ENCODE measurements around the gene CNGA4. TPM values are rescaled to one million over a fixed set of nuclear protein-coding genes. Genes with fewer than 3 reads are reported as not detected.

CNGA4 gene
- total RNA-seq: under 0.01 TPM in 1 of 2 replicates, not detected in the other

DNA sequence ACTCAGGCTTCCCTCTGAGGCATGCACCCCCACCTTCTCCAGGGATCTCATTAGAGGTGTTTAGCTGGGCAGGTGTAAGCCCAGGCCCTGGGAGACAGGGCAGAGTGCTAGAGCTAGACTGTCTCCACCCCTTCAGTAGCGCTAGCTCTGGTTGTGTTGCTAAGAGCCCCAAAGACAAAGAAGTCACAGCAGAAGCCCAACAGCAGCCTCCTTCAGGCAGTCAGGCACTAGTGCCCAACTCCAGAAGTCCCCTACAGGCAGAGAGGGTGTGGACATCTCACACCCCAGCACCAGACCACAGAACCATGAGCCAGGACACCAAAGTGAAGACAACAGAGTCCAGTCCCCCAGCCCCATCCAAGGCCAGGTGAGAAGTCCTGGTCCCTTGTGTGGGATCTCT is at the start of gene CNGA4:
Gene CNGA4 (plus strand): TSS at position 188 of the 400 bp plus-strand sequence. CDS start 118 bp downstream, at position 306.

GRCh38 chr11:6199174-6199810 is 39.6 kb upstream of the CNGA4 start, which contains the start of gene OR52W1:
TSS of gene OR52W1 (plus strand) at chr11:6199224. CDS start at chr11:6199224, 0 bp downstream.

GRCh38 chr11:6205366-6205765 is 33.5 kb upstream of the CNGA4 start, which contains the start of gene C11orf42:
TSS of gene C11orf42 (plus strand) at chr11:6205557. CDS start at chr11:6205616, 59 bp downstream.

DNA sequence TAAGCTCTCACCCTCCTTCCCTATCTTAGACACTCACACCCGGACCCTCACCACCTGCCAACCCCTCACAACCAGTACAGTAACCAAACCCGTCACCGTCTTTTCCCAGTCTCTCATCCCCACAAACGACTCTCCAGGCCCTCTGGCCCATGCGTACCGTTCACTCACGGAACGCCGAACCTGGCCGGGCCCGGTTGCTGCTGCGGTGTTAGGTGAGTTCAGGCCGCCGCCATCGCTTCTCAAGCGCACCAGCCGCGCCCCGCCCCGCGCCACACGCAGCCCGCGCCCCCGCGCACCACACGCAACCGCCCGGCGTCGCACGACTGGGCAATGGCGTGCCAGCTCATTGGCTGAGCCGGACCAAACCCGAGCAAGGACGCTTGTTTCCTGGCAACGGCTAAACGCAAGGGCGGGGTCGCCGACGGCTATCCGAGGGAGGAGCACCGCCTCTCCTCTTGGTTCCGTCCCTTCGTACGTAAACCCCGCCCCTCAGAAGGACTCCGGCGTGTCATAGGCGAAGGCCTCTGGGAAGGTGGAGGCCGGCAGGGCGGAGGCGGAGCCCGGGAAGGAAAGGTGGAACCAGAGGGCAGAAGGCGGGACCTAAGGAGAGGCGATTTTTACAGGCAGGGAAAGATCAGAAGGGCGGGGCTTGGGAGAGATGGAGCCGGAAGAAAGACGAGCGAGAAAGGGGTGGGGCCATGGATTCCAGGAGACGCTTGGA is 4.3 kb upstream of the CNGA4 start, which contains the start of gene FHIP1B:
Gene FHIP1B (minus strand): TSS at position 250 of the 721 bp plus-strand sequence. CDS start 10,120 bp downstream, outside the sequence.

Other genes with a start within 250 kb of the CNGA4 start
- gene OR56A4, start 232.1 kb upstream of the CNGA4 start, total RNA-seq: not detected in 2 replicates
- not detected in 2 replicates for gene OR56A1, start 208.3 kb upstream of the CNGA4 start, total RNA-seq
- gene OR56B4, start 131.4 kb upstream of the CNGA4 start, total RNA-seq: not detected in 2 replicates
- not detected in 2 replicates for gene OR52B2, start 68.8 kb upstream of the CNGA4 start, total RNA-seq
- not detected in 2 replicates for gene OR52W1, start 39.9 kb upstream of the CNGA4 start, total RNA-seq
- gene C11orf42, start 33.5 kb upstream of the CNGA4 start, total RNA-seq: not detected in 2 replicates
- gene FHIP1B, start 4.5 kb upstream of the CNGA4 start, total RNA-seq: 8.3 and 9.6 TPM in 2 replicates
- gene CCKBR, start 20.7 kb downstream of the CNGA4 start, total RNA-seq: not detected in 2 replicates
- gene CAVIN3, start 81.4 kb downstream of the CNGA4 start, total RNA-seq: 78.0 and 95.1 TPM in 2 replicates
- 13.5 and 14.1 TPM in 2 replicates for gene SMPD1, start 151.4 kb downstream of the CNGA4 start, total RNA-seq
- gene APBB1, start 180.0 kb downstream of the CNGA4 start, total RNA-seq: 24.9 and 34.5 TPM in 2 replicates
- gene HPX, start 201.9 kb downstream of the CNGA4 start, total RNA-seq: 0.34 TPM in 1 of 2 replicates, not detected in the other
- gene TRIM3, start 234.9 kb downstream of the CNGA4 start, total RNA-seq: 14.7 and 17.4 TPM in 2 replicates
- 33.2 and 37.0 TPM in 2 replicates for gene ARFIP2, start 242.2 kb downstream of the CNGA4 start, total RNA-seq
- gene TIMM10B, start 242.4 kb downstream of the CNGA4 start, total RNA-seq: 19.9 and 29.0 TPM in 2 replicates

Data from dermis lymphatic vessel endothelial cell (primary cell).